Tibial nerve (tissue), 4 donors: Measurements from ENCODE around the gene ASPDH. TPM values are rescaled to one million over a fixed set of nuclear protein-coding genes. Genes with fewer than 3 reads are reported as not detected.

Experiments
- DNase-seq, 2 donors: peaks; one replicate each; pipeline ENCODE4 v3.0.0-alpha.2; 2019; ENCODE audit warnings: low spot score in 2 of 2
- H3K27ac ChIP-seq, 4 donors: fragments of 200-600 bp; sonication (generic) in 3 of 4; one replicate each; pipeline ENCODE4 v1.5.1; 2017 to 2019; ENCODE audit warnings: mild to moderate bottlenecking in 1 of 4
- H3K27me3 ChIP-seq, 2 donors: fragments of 200-600 bp; sonication (generic) in 1 of 2; one replicate each; pipeline versions ENCODE4 v1.5.1 to v1.6.0; 2017 to 2019
- H3K36me3 ChIP-seq, 3 donors: fragments of 200-600 bp; sonication (generic); one replicate each; pipeline ENCODE4 v1.5.1; 2018 to 2019
- H3K4me1 ChIP-seq, 4 donors: fragments of 200-600 bp; sonication (generic) in 3 of 4; one replicate each; pipeline ENCODE4 v1.5.1; 2017 to 2019
- H3K4me3 ChIP-seq, 4 donors: fragments of 200-600 bp; sonication (generic) in 3 of 4; one replicate each; pipeline ENCODE4 v1.5.1; 2017 to 2019; ENCODE audit warnings: mild to moderate bottlenecking in 1 of 4, moderate library complexity in 1 of 4
- H3K9me3 ChIP-seq, 4 donors: fragments of 200-600 bp; sonication (generic) in 3 of 4; one replicate each; pipeline ENCODE4 v1.5.1; 2017 to 2019
- EP300 ChIP-seq, 2 donors: sonication (generic); formaldehyde crosslinking; IDR thresholded peaks; one replicate each; pipeline ENCODE4 v1.6.1; 2017; ENCODE audit warnings: antibody characterized with exemption in 2 of 2, mild to moderate bottlenecking in 1 of 2
- POLR2A ChIP-seq, 2 donors: fragments of 450-650 bp; IDR thresholded peaks; one replicate each; pipeline ENCODE4 v1.6.1; 2017; ENCODE audit warnings: antibody characterized with exemption in 2 of 2, mild to moderate bottlenecking in 2 of 2, moderate library complexity in 2 of 2
- WGBS, 2 donors: methylation state at CpG; one replicate each; pipeline ENCODE4 v1.1.5; 2018; 5-methylcytosine and 5-hydroxymethylcytosine counted together
- total RNA-seq, 4 donors: library from RNA; depleted of rRNA; stranded (reverse); fragments of >200 nt; gene quantifications; one replicate each; pipeline ENCODE4 v1.1.0, GENCODE V29; 2016
- TF ChIP-seq, protein P1 (sequence below), 5 experiments: fragments of 200-600 bp in 3 of 5; fragments of 450-650 bp in 2 of 5; sonication (generic) in 3 of 5; IDR thresholded peaks; one replicate each; pipeline ENCODE4 v1.5.1; 2016 to 2019; ENCODE audit warnings: antibody characterized with exemption in 5 of 5, mild to moderate bottlenecking in 3 of 5, moderate library complexity in 2 of 5

Gene ASPDH
- not detected for total RNA-seq

DNA sequence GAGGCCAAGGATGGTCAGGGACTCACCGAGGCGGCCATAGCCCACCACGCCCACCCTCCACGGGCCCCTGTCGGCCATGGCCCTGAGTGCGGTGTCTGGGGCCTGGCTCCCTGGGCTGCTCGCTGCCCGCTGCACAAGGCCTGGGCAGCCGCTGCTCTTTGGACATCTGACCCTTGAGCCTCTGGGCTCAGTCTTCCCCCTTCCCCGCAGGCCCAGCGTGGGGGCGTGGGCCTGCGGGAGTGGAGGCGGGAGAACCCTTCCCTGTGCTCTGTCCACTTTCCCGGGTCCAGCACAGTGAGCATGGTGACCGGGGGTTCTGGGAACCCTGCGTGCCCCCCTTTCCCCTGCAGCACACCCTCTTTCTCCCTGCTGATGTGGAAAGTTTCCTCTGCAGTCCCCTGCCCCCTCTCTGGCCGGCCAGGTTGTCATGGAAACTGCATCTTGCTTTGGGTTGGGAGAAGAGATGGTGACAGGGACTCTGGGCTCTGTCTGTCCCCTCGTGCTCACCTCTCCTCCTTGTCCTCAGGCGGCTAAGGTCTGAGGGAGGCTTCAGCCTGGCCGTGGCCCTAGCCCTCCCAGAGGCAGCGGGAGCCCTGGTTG lies at the start of gene ASPDH:
Gene ASPDH (minus strand): TSS at position 168 of the 600 bp plus-strand sequence. CDS start 90 bp downstream, at position 78.
- TF ChIP-seq EP300 (IDR thresholded peaks at IDR 0.05), result no peak
- no peak for TF ChIP-seq POLR2A (IDR thresholded peaks at IDR 0.05)
- TF ChIP-seq, protein P1, sequence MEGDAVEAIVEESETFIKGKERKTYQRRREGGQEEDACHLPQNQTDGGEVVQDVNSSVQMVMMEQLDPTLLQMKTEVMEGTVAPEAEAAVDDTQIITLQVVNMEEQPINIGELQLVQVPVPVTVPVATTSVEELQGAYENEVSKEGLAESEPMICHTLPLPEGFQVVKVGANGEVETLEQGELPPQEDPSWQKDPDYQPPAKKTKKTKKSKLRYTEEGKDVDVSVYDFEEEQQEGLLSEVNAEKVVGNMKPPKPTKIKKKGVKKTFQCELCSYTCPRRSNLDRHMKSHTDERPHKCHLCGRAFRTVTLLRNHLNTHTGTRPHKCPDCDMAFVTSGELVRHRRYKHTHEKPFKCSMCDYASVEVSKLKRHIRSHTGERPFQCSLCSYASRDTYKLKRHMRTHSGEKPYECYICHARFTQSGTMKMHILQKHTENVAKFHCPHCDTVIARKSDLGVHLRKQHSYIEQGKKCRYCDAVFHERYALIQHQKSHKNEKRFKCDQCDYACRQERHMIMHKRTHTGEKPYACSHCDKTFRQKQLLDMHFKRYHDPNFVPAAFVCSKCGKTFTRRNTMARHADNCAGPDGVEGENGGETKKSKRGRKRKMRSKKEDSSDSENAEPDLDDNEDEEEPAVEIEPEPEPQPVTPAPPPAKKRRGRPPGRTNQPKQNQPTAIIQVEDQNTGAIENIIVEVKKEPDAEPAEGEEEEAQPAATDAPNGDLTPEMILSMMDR (IDR thresholded peaks at IDR 0.05), result no peak
- H3K27ac ChIP-seq, result no peak within 1 kb of the TSS
- 26 to 31% methylated on average over 16 to 21 of the region's 22 CpGs for WGBS, 2 donors
- H3K27me3 ChIP-seq, result no peaks in the 10 kb centered on the region
- H3K4me3 ChIP-seq, result no peak within 1 kb of the TSS
- peaks cover 0 to 4% (median 0%) of the 10 kb centered on the region in 3 donors for H3K36me3 ChIP-seq
- peaks cover 0 to 34% (median 10%) of the 10 kb centered on the region in 4 donors for H3K4me1 ChIP-seq
- DNase-seq, result no peak
- H3K9me3 ChIP-seq, result no peaks in the 10 kb centered on the region

DNA sequence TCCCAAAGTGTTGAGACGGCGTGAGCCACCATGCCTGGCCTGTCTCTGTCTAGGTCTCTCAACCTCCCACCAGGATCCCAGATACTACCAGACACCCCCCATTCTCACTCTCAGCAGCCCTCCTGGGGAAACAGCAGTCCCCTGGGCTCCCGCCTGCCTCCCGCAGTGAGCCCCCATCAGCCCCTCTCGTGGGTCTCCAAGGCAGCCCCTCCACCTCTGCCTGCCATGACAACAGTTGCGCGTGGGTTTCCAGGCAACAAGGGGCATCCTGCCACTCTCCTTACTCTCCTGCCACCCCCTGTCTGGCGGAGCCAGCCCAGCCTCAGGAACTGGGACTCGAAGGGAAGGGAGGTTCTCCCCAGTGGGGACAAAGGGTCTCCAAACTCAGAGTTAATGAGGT lies 49.3 kb upstream of the ASPDH start:
- WGBS, 2 donors, result 82 to 91% methylated on average over 9 of the region's 9 CpGs
- Histone ChIP-seq H3K4me3 (no peak overlapping the region), H3K9me3 (no peaks in the 10 kb centered on the region), H3K27ac (no peak overlapping the region), H3K4me1 (peaks cover 0 to 21% (median 0%) of the 10 kb centered on the region in 4 donors), H3K27me3 (peaks cover 0 to 73% of the 10 kb centered on the region in 2 donors), H3K36me3 (no peaks in the 10 kb centered on the region)
- DNase-seq, result no peak
- TF ChIP-seq EP300 (IDR thresholded peaks at IDR 0.05) (no peak), POLR2A (IDR thresholded peaks at IDR 0.05) (no peak)
- TF ChIP-seq, protein P1 (IDR thresholded peaks at IDR 0.05), result no peak

DNA sequence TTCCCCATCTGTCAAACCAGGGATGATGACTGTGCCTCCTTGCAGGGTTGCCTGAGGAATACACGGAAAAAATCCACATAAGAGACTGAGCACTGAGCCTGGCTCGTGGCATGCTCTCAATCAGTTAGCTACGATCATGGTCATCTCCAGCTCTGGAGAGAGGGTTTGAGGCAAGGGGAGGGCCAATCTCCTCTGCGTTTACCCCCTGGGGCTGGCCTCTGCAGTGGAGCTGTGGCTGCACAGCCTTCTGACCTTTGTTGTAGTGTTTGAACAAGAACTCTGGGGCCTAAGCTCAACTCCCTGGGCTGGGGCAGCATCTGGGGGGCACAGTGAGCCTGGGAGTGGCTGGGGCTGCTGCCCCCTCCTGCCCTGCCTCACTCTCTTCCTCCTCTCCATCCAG lies 48.6 kb upstream of the ASPDH start:
- H3K27ac ChIP-seq, result no peak overlapping the region
- no peaks in the 10 kb centered on the region for H3K9me3 ChIP-seq
- DNase-seq, result no peak
- peaks cover 0 to 14% (median 0%) of the 10 kb centered on the region in 4 donors for H3K4me1 ChIP-seq
- 53 to 54% methylated on average over 4 of the region's 4 CpGs for WGBS, 2 donors
- H3K27me3 ChIP-seq, result peaks cover 0 to 70% of the 10 kb centered on the region in 2 donors
- H3K4me3 ChIP-seq, result no peak overlapping the region
- H3K36me3 ChIP-seq, result no peaks in the 10 kb centered on the region
- TF ChIP-seq, protein P1 (IDR thresholded peaks at IDR 0.05), result no peak
- TF ChIP-seq EP300 (IDR thresholded peaks at IDR 0.05) (no peak), POLR2A (IDR thresholded peaks at IDR 0.05) (no peak)

DNA sequence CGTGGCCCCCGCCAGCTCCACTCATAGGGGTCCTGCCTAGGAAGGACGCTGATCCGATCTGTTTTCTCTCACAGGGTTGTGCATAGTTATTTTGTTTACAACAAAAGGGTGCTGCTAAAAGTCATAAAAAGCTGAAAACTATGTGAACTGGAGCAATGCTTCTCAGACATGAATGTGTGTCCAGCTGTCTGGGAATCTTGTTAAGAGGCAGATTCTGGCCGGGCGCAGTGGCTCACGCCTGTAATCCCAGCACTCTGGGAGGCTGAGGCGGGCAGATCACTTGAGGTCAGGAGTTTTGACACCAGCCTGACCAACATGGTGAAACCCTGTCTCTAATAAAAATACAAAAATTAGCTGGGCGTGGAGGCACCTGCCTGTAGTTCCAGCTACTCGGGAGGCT lies 45.9 kb upstream of the ASPDH start:
- H3K4me3 ChIP-seq, result no peak overlapping the region
- peaks cover 0 to 14% (median 3%) of the 10 kb centered on the region in 4 donors for H3K4me1 ChIP-seq
- no peaks in the 10 kb centered on the region for H3K36me3 ChIP-seq
- WGBS, 2 donors, result 61 to 64% methylated on average over 10 of the region's 10 CpGs
- H3K27me3 ChIP-seq, result peaks cover 0 to 70% of the 10 kb centered on the region in 2 donors
- H3K27ac ChIP-seq, result no peak overlapping the region
- no peak for DNase-seq
- no peaks in the 10 kb centered on the region for H3K9me3 ChIP-seq
- TF ChIP-seq POLR2A (IDR thresholded peaks at IDR 0.05) (no peak), EP300 (IDR thresholded peaks at IDR 0.05) (no peak)
- TF ChIP-seq, protein P1 (IDR thresholded peaks at IDR 0.05), result no peak

DNA sequence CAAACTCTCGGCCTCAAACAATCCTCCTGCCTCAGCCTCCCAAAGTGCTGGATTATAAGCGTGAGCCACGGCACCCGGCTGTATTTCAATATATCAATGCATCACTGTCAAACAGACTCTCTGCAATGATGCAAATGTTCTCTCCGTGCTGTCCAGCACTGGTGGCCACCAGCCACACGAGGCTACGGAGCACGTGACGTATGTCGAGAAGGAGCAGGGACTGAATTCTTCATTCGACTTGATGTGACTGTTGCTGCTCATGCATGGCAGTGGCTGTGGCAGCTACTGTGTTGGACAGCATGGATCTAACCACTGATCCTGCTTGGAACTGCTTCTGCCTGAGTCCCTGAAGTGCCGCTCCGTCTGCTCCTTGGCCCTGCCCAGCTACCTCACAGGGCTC lies 44.7 kb upstream of the ASPDH start:
- 89 to 93% methylated on average over 13 of the region's 13 CpGs for WGBS, 2 donors
- TF ChIP-seq EP300 (IDR thresholded peaks at IDR 0.05) (no peak), POLR2A (IDR thresholded peaks at IDR 0.05) (no peak)
- TF ChIP-seq, protein P1 (IDR thresholded peaks at IDR 0.05), result no peak
- Histone ChIP-seq H3K36me3 (no peaks in the 10 kb centered on the region), H3K27me3 (peaks cover 0 to 70% of the 10 kb centered on the region in 2 donors), H3K9me3 (no peaks in the 10 kb centered on the region), H3K4me3 (no peak overlapping the region), H3K4me1 (peaks cover 0 to 14% (median 3%) of the 10 kb centered on the region in 4 donors), H3K27ac (no peak overlapping the region)
- DNase-seq, result no peak
